Right lobe of liver (tissue), 6 donors: ENCODE data around the gene RFX4. TPM values are rescaled to one million over a fixed set of nuclear protein-coding genes. Genes with fewer than 3 reads are reported as not detected.

Experiments used
- ATAC-seq, 4 donors: fragments of 200-7000 bp; cut with Tn5 transposase; one replicate each; pipeline ENCODE4 v1.9.1; 2020; ENCODE audit warnings: mild to moderate bottlenecking in 4 of 4, moderate library complexity in 4 of 4
- DNase-seq, 3 donors: peaks; one replicate each; pipeline ENCODE4 v3.0.0-alpha.2; 2020
- H3K27ac ChIP-seq, 3 donors: fragments of 200-600 bp; one replicate each; pipeline ENCODE4 v1.8.0; 2022
- H3K27me3 ChIP-seq, 2 donors: fragments of 200-600 bp; one replicate each; pipeline ENCODE4 v1.8.0; 2022
- H3K36me3 ChIP-seq, 4 donors: fragments of 200-600 bp; sonication (generic) in 1 of 4; one replicate each; pipeline versions ENCODE4 v1.5.1 to v1.8.0; 2017 to 2022; ENCODE audit warnings: control low read depth in 1 of 4
- H3K4me1 ChIP-seq, 4 donors: fragments of 200-600 bp; sonication (generic) in 1 of 4; one replicate each; pipeline versions ENCODE4 v1.5.1 to v1.8.0; 2017 to 2022; ENCODE audit warnings: control low read depth in 1 of 4
- H3K4me3 ChIP-seq, 3 donors: fragments of 200-600 bp; one replicate each; pipeline ENCODE4 v1.8.0; 2022
- H3K9me3 ChIP-seq, 4 donors: fragments of 200-600 bp; sonication (generic) in 1 of 4; one replicate each; pipeline versions ENCODE4 v1.5.1 to v1.8.0; 2017 to 2022; ENCODE audit warnings: control low read depth in 1 of 4
- CTCF ChIP-seq, 4 donors: fragments of 200-600 bp in 3 of 4; fragments of 450-650 bp in 1 of 4; IDR thresholded peaks; one replicate each; pipeline versions ENCODE4 v1.5.1 to v1.8.0; 2016 to 2022; ENCODE audit warnings: antibody characterized with exemption in 4 of 4, mild to moderate bottlenecking in 2 of 4
- POLR2A ChIP-seq: fragments of 450-650 bp; IDR thresholded peaks from one replicate; pipeline ENCODE4 v1.6.1; 2017; ENCODE audit warnings: antibody characterized with exemption, mild to moderate bottlenecking
- WGBS: methylation state at CpG from one replicate; pipeline ENCODE4 v1.1.6; 2018; ENCODE audit warnings: low coverage, low lambda C conversion rate; ENCODE audit not compliant: insufficient coverage; ENCODE audit errors: missing lambda C conversion rate; 5-methylcytosine and 5-hydroxymethylcytosine counted together
- intact Hi-C, 2 donors: fragments of 100-400 bp; cut with DNase I; formaldehyde crosslinking; loops; one replicate each; pipeline versions ENCODE4 v1.11.2 to v1.14.1; 2022
- total RNA-seq, 6 experiments: library from RNA; depleted of rRNA in 2 of 6; stranded (reverse); fragments of >200 nt in 2 of 6; fragmentation: NEBNext Ultra II Directional in 3 of 6; extraction: Animal tissue kit (Norgen Biotek cat#: 25700) in 3 of 6; gene quantifications; one replicate each; pipeline versions ENCODE4 v1.1.0 to v1.2.4, GENCODE V29; 2016 to 2023
- donor health status: DM: no; HTN: yes; CAD: no.
- donor health status: DM: no; HTN: no; CAD: no.
- donor health status: DM: no; HTN: no; CAD: no.
- donor health status: DM: no; HTN: yes; CAD: no.
- donor health status: DM: no; HTN: yes; CAD: no.

Gene RFX4
- total RNA-seq, 6 experiments from 2014 or later, result not detected

GRCh38 chr12:106739318-106739717 lies 156.5 kb downstream of the RFX4 start:
- intact Hi-C loops, result no loop called here
- ATAC-seq, result peak in 1 of 4 donors; percentile 93
- 54% methylated on average over 4 of the region's 4 CpGs for WGBS
- Histone ChIP-seq H3K36me3 (no peaks in the 10 kb centered on the region), H3K4me1 (no peaks in the 10 kb centered on the region), H3K4me3 (no peak overlapping the region), H3K27ac (no peak overlapping the region), H3K27me3 (no peaks in the 10 kb centered on the region), H3K9me3 (no peaks in the 10 kb centered on the region)
- no peak for DNase-seq
- TF ChIP-seq CTCF (IDR thresholded peaks at IDR 0.05) (no peak), POLR2A (no peak)

- peak in 1 of 4 donors; percentile 41 for ATAC-seq
- no peak for DNase-seq
- intact Hi-C loops, result no loop called here
- Histone ChIP-seq H3K9me3 (no peaks in the 10 kb centered on the region), H3K27me3 (no peaks in the 10 kb centered on the region), H3K27ac (no peak overlapping the region), H3K4me1 (no peaks in the 10 kb centered on the region), H3K36me3 (no peaks in the 10 kb centered on the region), H3K4me3 (no peak overlapping the region)
- WGBS, result 54% methylated on average over 9 of the region's 10 CpGs
- TF ChIP-seq CTCF (IDR thresholded peaks at IDR 0.05) (no peak), POLR2A (no peak)
Observed at GRCh38 chr12:106739815-106740530, 157.2 kb downstream of the RFX4 start.

- H3K4me3 ChIP-seq, result no peak overlapping the region
- no peaks in the 10 kb centered on the region for H3K9me3 ChIP-seq
- ATAC-seq (peak in 1 of 4 donors; percentile 30), DNase-seq (no peak)
- H3K27me3 ChIP-seq, result no peaks in the 10 kb centered on the region
- no peaks in the 10 kb centered on the region for H3K36me3 ChIP-seq
- no peaks in the 10 kb centered on the region for H3K4me1 ChIP-seq
- no peak overlapping the region for H3K27ac ChIP-seq
- intact Hi-C loops, result no loop called here
- 62% methylated on average over 5 of the region's 5 CpGs for WGBS
- TF ChIP-seq CTCF (IDR thresholded peaks at IDR 0.05) (no peak), POLR2A (no peak)
Observed at GRCh38 chr12:106740818-106741217, 158.0 kb downstream of the RFX4 start.

- Histone ChIP-seq H3K9me3 (no peaks in the 10 kb centered on the region), H3K27me3 (no peaks in the 10 kb centered on the region), H3K4me1 (no peaks in the 10 kb centered on the region), H3K36me3 (no peaks in the 10 kb centered on the region), H3K4me3 (no peak overlapping the region), H3K27ac (no peak overlapping the region)
- WGBS, result 56% methylated on average over 2 of the region's 2 CpGs
- intact Hi-C loops, result no loop called here
- TF ChIP-seq CTCF (IDR thresholded peaks at IDR 0.05) (no peak), POLR2A (no peak)
- no peak for DNase-seq
- ATAC-seq, result no peak
Observed at GRCh38 chr12:106741247-106741646, 158.4 kb downstream of the RFX4 start.
